IMR-90 (cell line): ENCODE data around the gene KCNMB3.

Experiments used
- BHLHE40 ChIP-seq: fragments of 150-350 bp; IDR thresholded peaks from 2 replicates; pipeline ENCODE4 v1.6.1; 2016; ENCODE audit warnings: mild to moderate bottlenecking, low read depth, low read length
- CTCF ChIP-seq: conservative IDR thresholded peaks from 2 replicates; pipeline ENCODE4 v1.5.1; 2012; ENCODE audit warnings: mild to moderate bottlenecking, low read depth, low read length, improper control_type of control experiment
- MAFK ChIP-seq: IDR thresholded peaks from 2 replicates; pipeline ENCODE4 v1.6.1; 2012; ENCODE audit warnings: low read depth, low read length, improper control_type of control experiment
- POLR2A ChIP-seq: IDR thresholded peaks from 2 replicates; pipeline ENCODE4 v1.6.1; 2012; ENCODE audit warnings: mild to moderate bottlenecking, low read depth, low read length
- TF ChIP-seq, protein P1 (sequence below): fragments of 150-350 bp; IDR thresholded peaks from 2 replicates; pipeline ENCODE4 v1.6.1; 2017; ENCODE audit warnings: mild to moderate bottlenecking, antibody characterized with exemption, low read length, low read depth

- TF ChIP-seq, protein P1, sequence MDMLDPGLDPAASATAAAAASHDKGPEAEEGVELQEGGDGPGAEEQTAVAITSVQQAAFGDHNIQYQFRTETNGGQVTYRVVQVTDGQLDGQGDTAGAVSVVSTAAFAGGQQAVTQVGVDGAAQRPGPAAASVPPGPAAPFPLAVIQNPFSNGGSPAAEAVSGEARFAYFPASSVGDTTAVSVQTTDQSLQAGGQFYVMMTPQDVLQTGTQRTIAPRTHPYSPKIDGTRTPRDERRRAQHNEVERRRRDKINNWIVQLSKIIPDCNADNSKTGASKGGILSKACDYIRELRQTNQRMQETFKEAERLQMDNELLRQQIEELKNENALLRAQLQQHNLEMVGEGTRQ: no peak
- TF ChIP-seq CTCF (no peak), MAFK (no peak), BHLHE40 (no peak), POLR2A (no peak)
Observed at GRCh38 chr3:179227349-179227748, 23.6 kb downstream of the KCNMB3 start.
